DMS 273 treated with DMSO at 0.1 percent for 48 hours (cell line): ENCODE data around the gene AGR2.
"Not testable (repeated sequence)": the region's sequence is repeated elsewhere in the genome, so short reads cannot be mapped to it uniquely, and the experiment has no call there.

Experiments
- DNase-seq: peaks from one replicate; lab custom pipeline; 2025; lab: John Stamatoyannopoulos, UW

AGR2 gene

DNA sequence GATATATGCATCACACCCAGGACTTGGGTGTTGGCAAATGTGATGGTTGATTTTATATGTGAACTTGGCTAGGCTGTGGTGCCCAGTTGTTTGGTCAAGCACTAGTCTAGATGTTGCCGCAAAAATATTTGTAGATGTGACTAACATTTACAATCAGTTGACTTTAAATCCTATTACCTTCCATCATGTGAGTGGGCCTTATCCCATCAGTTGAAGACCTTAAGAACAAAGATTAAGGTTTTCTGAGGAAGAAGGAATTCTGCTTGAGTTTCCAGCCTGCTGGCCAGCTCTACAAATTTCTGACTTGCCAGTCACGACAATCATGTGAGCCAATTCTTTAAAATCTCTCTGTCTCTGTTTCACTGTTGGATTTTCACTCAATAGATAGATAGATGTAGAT lies 30.9 kb downstream of the AGR2 start:
- DNase-seq, result no peak

DNA sequence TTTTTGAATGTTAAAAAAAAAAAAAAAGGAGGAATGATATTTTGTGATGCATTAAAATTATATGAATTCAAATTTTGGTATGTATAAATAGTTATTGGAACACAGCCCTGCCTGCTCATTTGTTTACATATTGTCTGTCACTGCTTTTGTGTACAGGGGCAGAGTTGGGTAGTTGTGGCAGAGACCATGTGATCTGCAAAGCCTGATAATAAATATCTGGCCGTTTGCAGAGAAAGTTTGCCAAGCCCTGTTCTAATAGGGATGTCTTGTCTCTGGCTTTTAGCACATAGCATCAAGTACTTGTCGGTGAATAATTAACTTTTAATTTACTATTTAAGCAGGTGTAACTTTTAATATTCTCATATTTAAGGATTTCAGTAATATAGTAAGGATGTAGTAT lies 31.5 kb downstream of the AGR2 start:
- no peak for DNase-seq

DNA sequence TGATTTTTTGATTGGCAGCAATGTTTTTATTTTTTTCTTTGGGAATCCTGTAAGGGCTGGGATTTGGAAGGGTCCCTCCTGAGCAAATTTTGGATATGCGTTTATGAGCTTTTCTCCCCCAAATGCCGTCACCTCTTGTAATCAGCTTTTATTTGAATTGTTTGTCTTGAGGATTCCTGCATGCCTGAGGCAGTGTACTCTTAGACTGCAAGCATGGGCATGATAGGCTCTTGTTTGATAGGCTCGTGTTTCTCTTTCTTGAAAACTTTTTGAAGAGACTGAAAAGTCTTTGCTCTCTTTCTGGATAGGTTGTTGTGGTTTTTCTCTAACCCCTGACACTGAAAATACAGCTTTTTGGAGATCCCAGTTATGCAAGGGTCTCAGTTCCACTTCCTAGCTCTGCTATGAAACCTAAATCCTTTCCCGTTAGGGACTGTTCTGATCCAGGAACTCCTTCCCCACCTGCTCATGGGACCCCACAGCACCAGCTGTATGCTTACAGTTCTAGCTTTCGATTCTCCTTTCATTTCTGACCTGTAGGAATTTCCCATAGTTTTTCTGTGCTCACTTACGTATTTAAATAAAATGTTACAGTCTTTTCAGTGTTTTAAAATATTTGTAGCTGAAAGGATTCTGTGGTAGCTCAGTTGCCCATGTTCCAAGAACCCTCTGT lies 34.0 kb downstream of the AGR2 start:
- no peak for DNase-seq

DNA sequence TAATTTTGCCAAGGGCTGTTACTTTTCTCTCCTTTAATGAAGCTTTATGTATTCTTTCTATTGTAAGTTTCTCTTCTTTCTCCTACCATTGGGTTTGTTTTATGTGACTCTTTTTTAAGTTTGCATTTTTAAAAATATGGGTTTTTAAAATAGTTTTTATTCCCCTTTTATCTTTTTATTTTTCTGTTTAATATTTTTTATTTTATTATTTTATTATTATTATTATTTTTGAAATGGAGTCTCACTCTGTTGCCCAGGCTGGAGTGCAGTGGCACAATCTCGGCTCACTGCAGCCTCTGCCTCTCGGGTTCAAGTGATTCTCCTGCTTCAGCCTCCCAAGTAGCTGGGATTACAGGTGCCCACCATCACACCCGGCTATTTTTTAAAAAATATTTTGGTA lies 34.8 kb downstream of the AGR2 start:
- not testable (repeated sequence) for DNase-seq

DNA sequence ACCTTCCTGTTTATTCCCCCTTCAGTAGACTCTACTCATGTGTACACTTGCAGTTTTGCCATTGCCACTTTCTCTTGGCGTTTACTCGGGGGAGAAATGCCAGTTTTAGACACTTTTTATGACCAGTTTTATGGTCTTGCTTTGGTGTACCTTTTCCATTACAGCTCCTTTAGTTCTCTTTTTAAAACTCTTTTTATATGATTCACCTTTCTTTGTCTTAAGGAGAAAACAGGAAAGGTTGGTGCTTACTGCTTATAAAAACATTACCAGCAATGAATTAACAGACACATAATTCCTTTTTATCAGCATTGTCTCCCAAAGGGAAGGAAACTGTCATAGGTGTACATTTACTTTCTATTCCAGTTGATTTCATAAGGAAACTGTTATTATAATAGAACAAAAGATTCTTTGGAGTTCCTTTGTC lies 39.4 kb downstream of the AGR2 start:
- DNase-seq, result no peak

DNA sequence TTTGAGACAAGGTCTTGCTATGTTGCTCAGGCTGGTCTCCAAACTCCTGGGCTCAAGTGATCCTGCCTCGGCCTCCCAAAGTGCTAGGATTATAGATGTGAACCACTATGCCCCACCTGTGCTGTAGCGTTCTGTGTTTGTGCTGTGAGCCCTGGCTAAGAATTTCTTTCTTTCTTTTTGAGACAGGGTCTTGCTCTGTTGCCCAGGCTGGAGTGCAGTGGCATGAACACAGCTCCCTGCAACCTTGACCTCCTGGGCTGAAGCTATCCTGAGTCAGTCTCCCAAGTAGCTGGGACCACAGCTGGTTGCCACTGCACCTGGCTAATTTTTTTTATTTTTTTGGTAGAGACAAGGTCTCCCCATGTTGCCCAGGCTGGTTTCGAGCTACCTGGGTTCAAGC lies 39.9 kb downstream of the AGR2 start:
- DNase-seq, result no peak

DNA sequence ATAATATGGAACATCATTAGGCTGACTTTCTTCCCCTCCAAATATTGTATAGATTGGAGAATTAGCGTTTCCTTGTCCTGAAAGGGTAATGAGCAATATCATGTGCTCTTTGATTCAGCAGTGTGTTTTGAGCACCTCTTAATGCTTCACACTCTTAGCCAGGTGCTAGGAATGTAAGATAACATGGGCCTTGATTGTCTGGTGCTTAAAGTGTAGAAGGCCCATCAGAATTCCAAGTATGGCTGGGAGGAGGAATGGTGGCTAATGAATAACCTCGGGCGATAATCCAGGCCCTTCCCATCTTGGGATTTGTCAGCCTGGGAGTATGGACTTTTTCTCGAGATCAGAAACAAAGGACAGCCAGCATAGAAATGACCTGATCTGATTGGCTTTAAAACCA lies 42.6 kb downstream of the AGR2 start:
- no peak for DNase-seq

DNA sequence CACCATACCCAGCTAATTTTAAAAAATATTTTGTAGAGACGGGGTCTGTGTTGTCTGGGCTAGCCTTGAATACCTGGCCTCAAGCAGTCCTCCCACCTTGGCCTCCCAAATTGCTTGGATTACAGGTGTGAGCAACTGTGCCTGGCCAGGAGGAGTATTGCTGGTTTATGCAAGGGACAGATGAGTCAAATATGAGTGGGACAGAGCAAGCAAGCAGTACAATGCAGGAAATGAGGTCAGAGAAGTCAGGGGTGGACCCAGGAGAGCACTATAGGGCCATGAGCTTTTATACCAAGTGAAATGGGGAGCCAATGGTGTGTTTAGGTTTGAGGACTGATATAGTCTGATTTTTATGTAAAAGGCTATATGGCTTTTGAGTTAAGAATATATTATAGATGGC lies 45.0 kb downstream of the AGR2 start:
- no peak for DNase-seq

DNA sequence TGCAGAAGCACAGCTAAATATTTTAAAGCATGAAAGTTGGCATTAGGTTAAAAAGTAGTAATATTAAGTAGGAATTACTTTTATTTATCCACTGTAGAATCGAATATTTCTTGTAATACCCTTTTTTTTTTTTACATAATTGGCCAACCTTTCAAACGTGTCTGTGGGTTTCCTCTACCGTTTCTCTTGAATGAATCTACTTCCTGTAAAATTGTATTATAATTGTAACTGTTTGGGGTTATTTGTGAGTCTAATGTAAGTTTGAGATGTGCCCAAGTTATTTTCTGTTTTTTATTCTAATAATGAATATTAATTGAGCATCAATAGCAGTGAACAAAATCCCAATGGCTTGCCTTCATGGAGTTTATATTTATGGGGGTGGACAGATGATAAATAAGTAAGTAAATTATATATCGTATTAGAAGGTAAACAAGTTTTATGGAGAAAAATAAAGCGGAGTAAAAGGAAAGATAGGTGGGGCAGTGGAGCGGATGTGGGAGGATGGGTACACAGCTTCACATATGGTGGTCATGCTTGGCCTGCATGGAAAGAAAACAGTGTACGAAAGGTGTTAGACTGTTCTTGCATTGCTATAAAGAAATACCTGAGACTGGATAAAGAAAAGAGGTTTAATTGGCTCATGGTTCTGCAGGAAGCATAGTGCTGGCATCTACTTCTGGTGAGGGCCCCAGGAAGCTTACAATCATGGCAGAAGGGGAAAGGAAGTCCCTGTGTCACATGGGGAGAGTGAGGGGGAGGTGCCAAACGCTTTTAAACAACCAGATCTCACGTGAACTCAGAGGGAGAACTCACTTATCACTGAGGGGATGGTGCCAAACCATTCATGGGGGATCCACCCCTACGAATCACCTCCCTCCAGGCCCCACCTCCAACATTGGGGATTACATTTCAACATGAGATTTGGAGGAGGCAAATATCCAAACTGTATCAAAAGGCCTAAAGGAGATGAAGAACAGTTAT lies 45.9 kb downstream of the AGR2 start:
- DNase-seq, result no peak

DNA sequence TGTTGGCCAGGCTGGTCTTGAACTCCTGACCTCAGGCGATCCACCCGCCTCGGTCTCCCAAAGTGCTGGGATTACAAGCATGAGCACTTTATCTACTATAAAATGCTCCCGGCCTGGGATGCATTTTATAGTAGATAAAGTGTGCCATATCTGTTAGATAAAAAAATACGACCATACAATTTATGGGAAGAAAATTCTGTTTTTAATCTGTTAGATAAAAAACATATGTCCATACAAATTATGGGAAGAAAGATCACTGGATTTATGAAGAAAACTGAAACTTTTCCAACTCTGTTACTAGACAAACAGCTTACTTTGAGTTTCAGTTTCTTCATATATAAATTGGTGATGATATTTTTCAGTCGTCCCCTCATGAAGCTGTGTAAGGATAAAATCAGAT lies 46.8 kb downstream of the AGR2 start:
- DNase-seq, result no peak

DNA sequence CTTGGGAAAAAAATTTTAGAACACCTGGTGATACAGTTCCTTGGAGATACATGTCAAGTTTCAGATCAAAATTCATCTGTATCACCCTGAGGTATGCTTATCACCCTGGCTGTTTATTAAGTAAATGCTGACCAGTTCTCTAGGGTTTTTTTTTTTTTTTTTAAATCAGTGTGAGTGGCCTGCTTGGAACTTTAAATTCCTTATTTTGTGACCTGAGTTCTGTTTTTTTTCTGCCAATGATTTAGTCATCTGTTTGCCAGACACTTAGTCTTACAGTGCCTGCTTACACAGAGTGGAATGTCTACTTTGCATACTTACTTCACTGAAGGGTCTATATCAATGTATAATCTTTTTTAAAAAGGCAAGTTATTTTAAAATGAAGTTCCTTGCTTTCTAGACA lies 49.4 kb downstream of the AGR2 start:
- DNase-seq, result no peak

DNA sequence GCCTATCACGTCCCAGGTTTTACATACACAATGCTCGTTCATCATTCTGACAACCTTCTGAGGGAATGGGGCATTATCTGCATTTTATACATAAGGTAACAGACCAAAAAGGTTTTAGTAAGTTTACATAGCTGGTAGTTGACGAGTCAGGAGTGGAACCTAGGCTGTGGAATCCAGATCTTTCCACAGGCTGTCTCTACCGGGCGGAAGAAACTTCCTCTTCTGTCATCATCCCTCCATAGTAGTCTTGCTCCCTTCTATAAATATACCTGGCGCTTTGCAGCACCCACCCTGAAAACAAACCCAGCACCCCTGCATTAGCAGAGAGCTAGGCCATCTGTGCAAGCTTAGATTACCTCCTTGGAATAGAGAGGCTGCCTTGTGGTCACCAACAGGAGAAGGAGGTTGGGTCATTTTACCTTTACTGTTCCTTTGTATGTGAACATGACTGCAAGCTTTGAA lies 49.9 kb downstream of the AGR2 start:
- peak; percentile 30 for DNase-seq

DNA sequence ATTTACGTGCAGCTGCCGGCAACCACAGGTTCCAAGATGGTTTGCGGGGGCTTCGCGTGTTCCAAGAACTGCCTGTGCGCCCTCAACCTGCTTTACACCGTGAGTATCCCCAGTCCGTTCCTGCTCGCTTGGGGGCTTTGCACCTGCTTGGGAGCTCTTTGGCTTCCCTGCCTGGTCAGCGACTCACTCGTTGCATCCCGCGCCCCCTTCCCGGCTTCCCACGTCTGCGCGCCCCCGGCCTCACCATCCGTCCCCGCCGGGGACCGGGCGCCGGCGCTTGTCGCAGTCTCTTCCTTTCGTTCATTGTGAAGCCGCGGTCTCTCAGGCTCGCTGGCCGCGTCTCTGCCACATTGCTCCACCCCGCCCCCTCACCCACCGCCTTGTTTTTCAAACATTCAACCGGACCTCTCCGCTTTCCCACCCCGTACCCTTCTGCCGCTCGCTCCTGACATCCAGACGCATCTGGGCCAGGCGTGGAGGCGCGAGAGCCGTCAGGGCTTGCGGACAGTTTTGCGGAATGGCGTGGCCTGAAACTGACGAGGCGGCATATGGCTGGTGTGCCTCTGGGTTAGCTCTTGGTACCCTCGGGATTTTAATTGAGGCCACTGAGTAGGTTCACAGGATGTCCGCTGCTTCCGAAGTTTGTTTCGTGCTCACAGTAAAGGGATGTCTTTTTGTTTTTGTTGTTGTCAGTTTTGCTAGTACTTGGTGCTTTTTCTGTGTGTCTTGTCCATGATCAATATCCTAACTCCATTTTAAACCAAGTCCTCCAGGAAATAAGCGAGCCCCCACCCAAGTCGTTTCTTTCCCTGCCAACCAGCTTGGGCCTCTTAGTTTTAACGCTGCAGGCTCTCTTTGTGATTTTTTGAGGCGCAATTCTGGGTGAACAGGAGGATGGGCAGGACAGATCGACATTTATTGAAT lies 50.6 kb downstream of the AGR2 start:
- DNase-seq, result peak; percentile 59

DNA sequence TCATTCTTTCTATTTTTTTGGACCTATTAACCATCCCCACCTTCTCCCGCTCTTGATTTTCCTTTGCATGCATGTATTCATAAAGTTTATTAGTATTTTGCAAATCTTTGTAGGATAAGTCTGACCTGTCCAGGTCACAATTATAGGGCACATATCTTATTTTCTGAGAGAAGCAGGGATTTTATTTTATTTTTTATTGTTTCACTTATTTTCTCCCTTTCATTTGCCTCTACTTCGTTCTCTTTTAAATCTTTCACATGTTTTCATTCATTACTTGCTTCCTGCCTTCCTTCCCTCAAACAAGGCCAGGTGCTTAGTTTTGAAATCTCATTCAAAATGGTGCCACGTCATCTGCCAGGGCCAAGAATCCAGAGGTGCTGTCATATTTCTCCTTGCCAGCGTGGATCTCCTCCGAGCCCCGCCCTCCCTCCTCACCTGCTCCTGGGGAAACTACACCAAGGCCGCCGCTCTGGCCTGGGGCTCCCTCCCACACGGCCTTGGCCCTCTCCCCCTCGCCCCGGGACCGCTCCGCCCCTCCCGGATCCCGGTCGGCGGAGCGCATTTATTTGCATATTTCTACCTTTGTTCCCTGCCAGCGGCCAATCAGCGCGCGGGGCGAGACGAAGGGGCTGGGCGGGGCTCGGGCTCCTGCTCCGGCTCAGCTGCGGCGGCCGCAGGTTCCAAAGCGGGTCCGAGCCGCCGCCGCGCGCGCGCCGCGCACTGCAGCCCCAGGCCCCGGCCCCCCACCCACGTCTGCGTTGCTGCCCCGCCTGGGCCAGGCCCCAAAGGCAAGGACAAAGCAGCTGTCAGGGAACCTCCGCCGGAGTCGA lies 51.5 kb downstream of the AGR2 start, which contains the start of gene TSPAN13:
TSPAN13 (plus strand) TSS at position 654 of the 830 bp plus-strand sequence. CDS start 213 bp downstream, outside the sequence.
- peak; percentile 85 for DNase-seq

DNA sequence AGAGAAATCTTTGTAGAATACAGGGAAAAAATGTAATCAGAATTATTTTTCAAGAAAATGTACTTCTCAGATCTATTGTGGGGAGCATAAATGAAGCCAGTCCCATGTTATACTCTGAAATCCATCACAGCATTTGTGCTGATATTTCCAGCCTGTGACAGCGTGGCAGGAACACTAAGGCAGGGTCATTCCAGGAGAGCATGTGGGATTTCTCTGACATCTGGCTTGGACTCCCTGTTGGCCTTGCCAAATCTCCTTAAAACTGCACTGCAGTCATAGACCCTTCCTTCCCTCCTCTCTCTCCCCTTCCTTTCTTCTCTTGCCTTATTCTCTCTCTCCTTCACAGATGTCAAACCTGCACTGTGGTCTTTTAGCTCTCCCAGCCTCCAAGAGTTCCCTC lies 57.7 kb downstream of the AGR2 start:
- peak; percentile 68 for DNase-seq

DNA sequence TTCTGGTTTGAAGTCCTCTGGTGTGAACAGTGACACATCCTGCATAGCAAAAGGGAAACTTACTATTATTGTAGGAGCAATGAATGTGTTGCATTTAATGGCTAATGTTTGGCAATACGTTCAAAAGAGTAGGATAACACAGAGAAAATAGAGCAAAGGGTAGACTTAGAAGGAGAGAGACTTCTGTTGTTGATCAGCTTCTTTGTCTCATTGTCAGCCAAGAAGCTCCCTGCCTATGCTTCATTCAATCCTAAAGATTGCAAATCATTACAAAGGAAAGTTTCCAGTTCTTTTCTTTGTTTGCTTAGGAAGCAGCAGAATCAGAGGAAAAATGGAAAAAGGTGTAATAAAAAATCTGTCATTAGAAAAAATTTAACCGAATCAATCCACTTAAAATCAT lies 59.2 kb downstream of the AGR2 start:
- DNase-seq, result no peak

DNA sequence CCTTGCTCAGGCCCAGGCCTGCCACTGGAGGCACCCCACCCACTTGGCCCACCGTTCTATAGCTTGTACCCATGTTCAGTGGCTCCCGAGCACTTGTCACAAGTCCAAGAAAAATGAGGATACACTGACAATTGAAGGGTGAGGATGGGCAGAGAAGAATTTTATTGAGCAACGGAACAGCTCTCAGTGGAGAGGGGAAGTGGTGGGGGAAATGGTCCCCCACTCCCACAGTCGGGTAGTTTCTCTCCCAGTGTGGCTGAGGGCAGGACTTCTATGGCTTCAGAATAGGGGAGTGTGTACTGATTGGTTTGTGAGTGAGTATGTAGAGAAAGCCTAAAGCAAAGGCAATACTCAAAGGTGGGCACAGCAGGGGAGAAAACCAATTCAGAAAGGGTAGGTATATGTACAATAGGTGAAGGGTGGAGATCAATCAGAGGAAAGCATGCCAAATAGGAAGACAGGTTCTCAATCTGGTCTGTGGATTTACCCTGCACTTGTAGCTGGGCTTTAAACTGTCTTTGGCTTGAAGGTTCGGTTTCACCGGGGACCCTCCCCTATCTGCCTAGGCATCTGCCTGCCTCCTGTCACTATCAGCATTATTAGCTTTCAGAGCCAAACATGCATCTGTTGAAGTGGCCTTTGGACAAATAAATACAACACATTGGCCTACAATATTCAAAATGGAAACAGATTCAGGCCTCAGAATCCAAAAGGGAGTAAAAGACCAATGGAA lies 60.1 kb downstream of the AGR2 start:
- peak; percentile 34 for DNase-seq

DNA sequence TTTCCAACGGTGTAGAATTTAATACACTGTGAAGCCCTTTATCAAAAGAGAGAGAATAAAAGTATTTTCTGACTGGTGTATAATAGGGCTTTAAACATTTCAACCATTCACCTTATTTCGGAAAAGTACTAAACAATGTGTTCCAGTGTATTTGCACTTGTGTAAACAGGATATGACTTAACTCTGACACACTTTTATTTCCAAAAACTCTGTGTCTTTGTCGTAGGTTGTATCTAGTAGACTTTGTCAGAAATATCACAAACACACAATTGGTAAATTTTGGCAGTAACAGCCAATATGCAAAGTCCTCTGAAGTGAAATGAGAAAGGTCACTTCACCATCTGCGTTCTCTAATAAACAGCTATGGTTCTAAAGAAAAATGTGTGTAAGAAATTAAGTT lies 61.6 kb downstream of the AGR2 start:
- DNase-seq, result no peak

DNA sequence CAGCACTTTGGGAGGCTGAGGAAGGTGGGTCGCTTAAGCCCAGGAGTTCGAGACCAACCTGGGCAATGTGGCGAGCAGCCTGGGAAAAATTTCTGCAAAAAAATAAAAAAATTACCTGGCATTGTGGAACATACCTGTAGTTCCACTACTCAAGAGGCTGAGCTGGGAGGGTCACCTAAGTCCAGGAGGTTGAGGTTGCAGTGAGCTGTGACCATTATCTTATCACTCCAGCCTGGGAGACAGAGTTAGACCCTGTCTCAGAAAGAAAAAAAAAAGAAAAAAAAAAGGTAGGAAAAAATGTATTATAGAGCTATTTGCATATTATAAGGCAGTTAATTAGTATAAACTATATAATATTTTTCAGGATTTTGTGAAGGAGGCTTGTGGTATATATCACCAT lies 62.3 kb downstream of the AGR2 start:
- no peak for DNase-seq
